Brain microvascular endothelial cell (primary cell): Measurements from ENCODE around the gene TRIM36.

Experiments
- DNase-seq: peaks from one replicate; pipeline ENCODE4 v3.0.0-alpha.2; 2020
- H3K27ac ChIP-seq: fragments of 250-450 bp; sonication (Bioruptor Pico); 2 replicates; pipeline ENCODE4 v1.5.1; 2020; ENCODE audit warnings: mild to moderate bottlenecking, moderate library complexity
- H3K27me3 ChIP-seq: fragments of 250-450 bp; sonication (Bioruptor Pico); replicated peaks from 2 replicates; pipeline ENCODE4 v1.5.1; 2020; ENCODE audit warnings: mild to moderate bottlenecking
- H3K36me3 ChIP-seq: fragments of 250-450 bp; sonication (Bioruptor Pico); replicated peaks from 2 replicates; pipeline ENCODE4 v1.5.1; 2020; ENCODE audit warnings: mild to moderate bottlenecking
- H3K4me3 ChIP-seq: 2 replicates; pipeline ENCODE4 v1.5.1; 2011; ENCODE audit warnings: low read depth, mild to moderate bottlenecking, control low read depth, low read length, moderate library complexity
- in situ Hi-C: cut with HindIII; loops from 2 replicates; pipeline ENCODE4 v1.10.0; 2017; ENCODE audit warnings: low sequenced_read_pairs, low pct_ligation_motif_present
- TF ChIP-seq, protein P1 (sequence below): IDR thresholded peaks from 2 replicates; pipeline ENCODE4 v1.5.1; 2011; ENCODE audit warnings: low read depth, mild to moderate bottlenecking, moderate library complexity, low read length, control low read depth, inconsistent platforms; ENCODE audit errors: missing control alignments

The TRIM36 gene

DNA sequence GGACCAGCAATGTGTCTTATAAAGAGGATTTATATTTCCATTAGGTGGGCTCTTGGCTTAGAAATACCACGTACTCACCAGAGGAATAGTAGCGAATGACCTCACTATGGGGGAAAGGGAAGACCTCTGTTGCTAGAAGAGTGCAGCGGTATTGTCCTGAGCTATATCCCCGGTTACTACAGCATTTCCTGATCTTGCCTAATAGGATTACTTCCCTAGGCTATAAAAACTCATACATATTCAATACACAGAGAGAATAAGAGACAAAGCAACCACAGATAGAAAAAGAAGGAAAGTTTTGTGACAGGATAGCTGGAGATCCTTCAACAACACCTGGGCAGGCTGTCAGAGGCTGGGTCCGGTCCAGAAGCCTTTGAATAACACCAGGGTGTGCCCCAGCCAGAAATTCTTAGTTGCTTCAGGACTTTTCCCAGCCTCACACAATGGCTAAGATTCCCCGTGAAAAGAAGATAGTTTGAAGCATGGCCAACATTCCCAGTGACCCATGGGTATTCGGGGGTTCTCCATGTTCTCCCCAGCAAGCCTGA, 85.4 kb downstream of the TRIM36 start:
- DNase-seq, result no peak
- TF ChIP-seq, protein P1, sequence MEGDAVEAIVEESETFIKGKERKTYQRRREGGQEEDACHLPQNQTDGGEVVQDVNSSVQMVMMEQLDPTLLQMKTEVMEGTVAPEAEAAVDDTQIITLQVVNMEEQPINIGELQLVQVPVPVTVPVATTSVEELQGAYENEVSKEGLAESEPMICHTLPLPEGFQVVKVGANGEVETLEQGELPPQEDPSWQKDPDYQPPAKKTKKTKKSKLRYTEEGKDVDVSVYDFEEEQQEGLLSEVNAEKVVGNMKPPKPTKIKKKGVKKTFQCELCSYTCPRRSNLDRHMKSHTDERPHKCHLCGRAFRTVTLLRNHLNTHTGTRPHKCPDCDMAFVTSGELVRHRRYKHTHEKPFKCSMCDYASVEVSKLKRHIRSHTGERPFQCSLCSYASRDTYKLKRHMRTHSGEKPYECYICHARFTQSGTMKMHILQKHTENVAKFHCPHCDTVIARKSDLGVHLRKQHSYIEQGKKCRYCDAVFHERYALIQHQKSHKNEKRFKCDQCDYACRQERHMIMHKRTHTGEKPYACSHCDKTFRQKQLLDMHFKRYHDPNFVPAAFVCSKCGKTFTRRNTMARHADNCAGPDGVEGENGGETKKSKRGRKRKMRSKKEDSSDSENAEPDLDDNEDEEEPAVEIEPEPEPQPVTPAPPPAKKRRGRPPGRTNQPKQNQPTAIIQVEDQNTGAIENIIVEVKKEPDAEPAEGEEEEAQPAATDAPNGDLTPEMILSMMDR, result no peak
- Histone ChIP-seq H3K36me3 (no peaks in the 10 kb centered on the region), H3K27ac (no peak overlapping the region), H3K27me3 (no peaks in the 10 kb centered on the region), H3K4me3 (no peak overlapping the region)
- in situ Hi-C loops, result no loop called here

DNA sequence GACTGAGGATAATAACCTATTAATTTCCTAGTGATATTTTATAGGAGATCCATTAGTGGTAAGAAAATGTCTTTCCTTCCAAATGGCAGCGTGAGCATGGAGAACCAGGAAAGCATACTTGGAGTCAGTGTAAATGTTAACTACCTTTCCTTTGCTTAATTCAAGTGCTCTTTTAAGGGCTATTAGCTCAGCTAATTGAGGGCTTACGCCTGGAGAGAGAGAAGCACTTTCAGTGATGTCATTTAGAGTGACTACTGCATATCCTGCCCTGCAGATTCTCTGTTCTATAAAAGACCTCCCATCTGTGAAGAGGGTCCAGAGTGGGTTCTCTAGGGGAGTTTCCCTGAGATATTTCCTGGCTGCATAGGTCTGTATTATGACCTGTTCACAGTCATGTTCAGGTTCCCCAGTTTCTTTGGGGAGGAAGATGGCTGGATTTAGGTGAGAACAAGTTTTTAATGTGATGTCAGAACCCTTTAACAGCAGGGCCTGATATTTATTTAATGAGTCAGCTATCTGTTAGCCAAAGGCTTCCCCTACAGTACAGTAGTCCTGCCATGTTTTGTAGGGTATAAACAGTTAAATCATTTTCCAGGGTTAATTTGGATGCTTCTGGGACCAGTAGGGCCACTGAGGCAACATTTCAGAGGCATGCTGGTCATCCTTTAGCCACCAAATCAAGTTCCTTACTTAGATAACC, 89.6 kb downstream of the TRIM36 start:
- in situ Hi-C loops, result no loop called here
- H3K27me3 ChIP-seq, result no peaks in the 10 kb centered on the region
- H3K4me3 ChIP-seq, result no peak overlapping the region
- peak; percentile 7 for DNase-seq
- H3K27ac ChIP-seq, result no peak overlapping the region
- TF ChIP-seq, protein P1, result no peak
- no peaks in the 10 kb centered on the region for H3K36me3 ChIP-seq
